Measurements from ENCODE around the gene FBLN2.

Gene FBLN2

GRCh38 chr3:13569201-13569600, 20.3 kb downstream of the FBLN2 start:
- DNase-seq = no peak

- no peak for DNase-seq
These were observed 20.9 kb downstream of the FBLN2 start for GRCh38 chr3:13569641-13570390.

- DNase-seq = no peak
These were observed 21.7 kb downstream of the FBLN2 start for GRCh38 chr3:13570391-13571194.

- no peak for DNase-seq
These were observed 22.3 kb downstream of the FBLN2 start for GRCh38 chr3:13571264-13571663.

GRCh38 chr3:13571831-13572750, 23.2 kb downstream of the FBLN2 start:
- DNase-seq = no peak

- DNase-seq = no peak
These were observed 24.1 kb downstream of the FBLN2 start for GRCh38 chr3:13572926-13573623.

GRCh38 chr3:13574083-13574797, 25.3 kb downstream of the FBLN2 start:
- DNase-seq = no peak

GRCh38 chr3:13574798-13575451, 26.0 kb downstream of the FBLN2 start:
- DNase-seq = no peak

- no peak for DNase-seq
These were observed 26.6 kb downstream of the FBLN2 start for GRCh38 chr3:13575459-13576061.

- DNase-seq = no peak
These were observed 28.5 kb downstream of the FBLN2 start for GRCh38 chr3:13577181-13578121.

- DNase-seq = no peak
These were observed 29.3 kb downstream of the FBLN2 start for GRCh38 chr3:13578251-13578650.

GRCh38 chr3:13579063-13579462, 30.1 kb downstream of the FBLN2 start:
- no peak for DNase-seq

GRCh38 chr3:13580256-13581023, 31.5 kb downstream of the FBLN2 start:
- no peak for DNase-seq

- DNase-seq = no peak
These were observed 32.8 kb downstream of the FBLN2 start for GRCh38 chr3:13581485-13582365.

GRCh38 chr3:13582366-13583250, 33.7 kb downstream of the FBLN2 start:
- no peak for DNase-seq

Measured in activated CD8-positive, alpha-beta memory T cell treated with anti-CD3 and anti-CD28 coated beads, Interleukin-2, amount 50 U/mL, for 48 hours (primary cell).